ENCODE measurements around the gene ARF6. TPM values are rescaled to one million over a fixed set of nuclear protein-coding genes. Genes with fewer than 3 reads are reported as not detected.

ARF6 gene
- total and polyA plus RNA-seq, 9 of the 15 experiments (the other 6 are each of a cell fraction or from before 2014, with no cell fraction given), result 15.3 to 35.2 (median 24.9) TPM

- TF ChIP-seq PHTF2 (CRISPR knock-in tag; IDR thresholded peaks at IDR 0.05) (no peak), SMC3 (conservative IDR thresholded peaks at IDR 0.05; ENCODE audit: insufficient read depth, low read depth, low read length) (peak; percentile 43; the same call in 1 of the 2 replicates), NCOR1 (IDR thresholded peaks at IDR 0.05) (0 out of 2 replicates have a peak, but pooled peaks have one; percentile 14)
- TF ChIP-seq, protein P1, sequence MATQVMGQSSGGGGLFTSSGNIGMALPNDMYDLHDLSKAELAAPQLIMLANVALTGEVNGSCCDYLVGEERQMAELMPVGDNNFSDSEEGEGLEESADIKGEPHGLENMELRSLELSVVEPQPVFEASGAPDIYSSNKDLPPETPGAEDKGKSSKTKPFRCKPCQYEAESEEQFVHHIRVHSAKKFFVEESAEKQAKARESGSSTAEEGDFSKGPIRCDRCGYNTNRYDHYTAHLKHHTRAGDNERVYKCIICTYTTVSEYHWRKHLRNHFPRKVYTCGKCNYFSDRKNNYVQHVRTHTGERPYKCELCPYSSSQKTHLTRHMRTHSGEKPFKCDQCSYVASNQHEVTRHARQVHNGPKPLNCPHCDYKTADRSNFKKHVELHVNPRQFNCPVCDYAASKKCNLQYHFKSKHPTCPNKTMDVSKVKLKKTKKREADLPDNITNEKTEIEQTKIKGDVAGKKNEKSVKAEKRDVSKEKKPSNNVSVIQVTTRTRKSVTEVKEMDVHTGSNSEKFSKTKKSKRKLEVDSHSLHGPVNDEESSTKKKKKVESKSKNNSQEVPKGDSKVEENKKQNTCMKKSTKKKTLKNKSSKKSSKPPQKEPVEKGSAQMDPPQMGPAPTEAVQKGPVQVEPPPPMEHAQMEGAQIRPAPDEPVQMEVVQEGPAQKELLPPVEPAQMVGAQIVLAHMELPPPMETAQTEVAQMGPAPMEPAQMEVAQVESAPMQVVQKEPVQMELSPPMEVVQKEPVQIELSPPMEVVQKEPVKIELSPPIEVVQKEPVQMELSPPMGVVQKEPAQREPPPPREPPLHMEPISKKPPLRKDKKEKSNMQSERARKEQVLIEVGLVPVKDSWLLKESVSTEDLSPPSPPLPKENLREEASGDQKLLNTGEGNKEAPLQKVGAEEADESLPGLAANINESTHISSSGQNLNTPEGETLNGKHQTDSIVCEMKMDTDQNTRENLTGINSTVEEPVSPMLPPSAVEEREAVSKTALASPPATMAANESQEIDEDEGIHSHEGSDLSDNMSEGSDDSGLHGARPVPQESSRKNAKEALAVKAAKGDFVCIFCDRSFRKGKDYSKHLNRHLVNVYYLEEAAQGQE (IDR thresholded peaks at IDR 0.05; ENCODE audit: borderline replicate concordance), result peak; percentile 66
- TF ChIP-seq, protein P1 (CRISPR knock-in tag; IDR thresholded peaks at IDR 0.05; ENCODE audit: low read depth), result no peak
These were observed 13.2 kb upstream of the ARF6 start (continued) for GRCh38 chr14:49879646-49880204.

Measured in K562 (cell line).